HG03469 (cell line): ENCODE measurements around the gene PDE4DIP.
"Not testable (repeated sequence)": the region's sequence is repeated elsewhere in the genome, so short reads cannot be mapped to it uniquely, and the experiment has no call there.

ENCODE experiments used
- ATAC-seq: cut with Tn5 transposase; IDR thresholded peaks from one replicate; pipeline ENCODE4 v1.9.1; 2021; ENCODE audit warnings: mild to moderate bottlenecking, moderate library complexity, moderate number of reproducible peaks; ENCODE audit not compliant: unreplicated experiment

PDE4DIP gene

GRCh38 chr1:148966084-148966483 is 121.9 kb downstream of the PDE4DIP start:
- not testable (repeated sequence) for ATAC-seq

GRCh38 chr1:148967580-148967979 is 123.4 kb downstream of the PDE4DIP start:
- ATAC-seq = not testable (repeated sequence)

- not testable (repeated sequence) for ATAC-seq
Measured at GRCh38 chr1:148968682-148969081, 124.5 kb downstream of the PDE4DIP start.

GRCh38 chr1:148969126-148969525 is 124.9 kb downstream of the PDE4DIP start:
- ATAC-seq = not testable (repeated sequence)

- peak; percentile 22 for ATAC-seq
Measured at GRCh38 chr1:148975453-148975852, 131.2 kb downstream of the PDE4DIP start.

- peak; percentile 69 for ATAC-seq
Measured at GRCh38 chr1:148975866-148976537, 131.8 kb downstream of the PDE4DIP start.

- ATAC-seq = not testable (repeated sequence)
Measured at GRCh38 chr1:148977785-148978184, 133.6 kb downstream of the PDE4DIP start.

GRCh38 chr1:148989378-148989777 is 145.2 kb downstream of the PDE4DIP start:
- not testable (repeated sequence) for ATAC-seq

GRCh38 chr1:148990233-148990788 is 146.1 kb downstream of the PDE4DIP start:
- not testable (repeated sequence) for ATAC-seq

GRCh38 chr1:148991818-148992217 is 147.6 kb downstream of the PDE4DIP start:
- ATAC-seq = not testable (repeated sequence)

- not testable (repeated sequence) for ATAC-seq
Measured at GRCh38 chr1:148992364-148992763, 148.1 kb downstream of the PDE4DIP start.

GRCh38 chr1:148996449-148997224 is 152.4 kb downstream of the PDE4DIP start:
- ATAC-seq = not testable (repeated sequence)

GRCh38 chr1:148997405-148997804 is 153.2 kb downstream of the PDE4DIP start:
- ATAC-seq = not testable (repeated sequence)

GRCh38 chr1:149002664-149003063 is 158.4 kb downstream of the PDE4DIP start:
- ATAC-seq = not testable (repeated sequence)

- ATAC-seq = not testable (repeated sequence)
Measured at GRCh38 chr1:149008326-149008725, 164.1 kb downstream of the PDE4DIP start.

GRCh38 chr1:149008769-149009168 is 164.5 kb downstream of the PDE4DIP start:
- ATAC-seq = not testable (repeated sequence)

GRCh38 chr1:149009761-149010160 is 165.5 kb downstream of the PDE4DIP start:
- not testable (repeated sequence) for ATAC-seq

- ATAC-seq = not testable (repeated sequence)
Measured at GRCh38 chr1:149012599-149012998, 168.4 kb downstream of the PDE4DIP start.

- ATAC-seq = not testable (repeated sequence)
Measured at GRCh38 chr1:149013513-149013912, 169.3 kb downstream of the PDE4DIP start.

- not testable (repeated sequence) for ATAC-seq
Measured at GRCh38 chr1:149015522-149015921, 171.3 kb downstream of the PDE4DIP start.

- ATAC-seq = not testable (repeated sequence)
Measured at GRCh38 chr1:149016626-149017025, 172.4 kb downstream of the PDE4DIP start.
